HepG2 (cell line): ENCODE results near the gene ABCC3. TPM values are rescaled to one million over a fixed set of nuclear protein-coding genes. Genes with fewer than 3 reads are reported as not detected.

Source experiments
- CBX5 ChIP-seq: sonication (generic); formaldehyde crosslinking; IDR thresholded peaks from 2 replicates; pipeline ENCODE4 v1.4.0; 2020; ENCODE audit warnings: missing genetic modification reagents, borderline replicate concordance
- CEBPG ChIP-seq: IDR thresholded peaks from 2 replicates; pipeline ENCODE4 v1.6.1; 2016
- FOSL2 ChIP-seq: sonication (generic); formaldehyde crosslinking; IDR thresholded peaks from 2 replicates; pipeline ENCODE4 v1.4.0; 2020; ENCODE audit warnings: missing genetic modification reagents
- GATAD2A ChIP-seq: IDR thresholded peaks from 2 replicates; pipeline ENCODE4 v1.6.1; 2016
- RFXAP ChIP-seq: sonication (generic); formaldehyde crosslinking; IDR thresholded peaks from 2 replicates; pipeline ENCODE4 v1.4.0; 2020; ENCODE audit warnings: missing genetic modification reagents, borderline replicate concordance
- SOX5 ChIP-seq: IDR thresholded peaks from 2 replicates; pipeline ENCODE4 v1.6.1; 2016; ENCODE audit warnings: borderline replicate concordance
- TBP ChIP-seq: sonication (generic); formaldehyde crosslinking; IDR thresholded peaks from 2 replicates; pipeline ENCODE4 v1.5.0; 2020; ENCODE audit warnings: missing genetic modification reagents
- ZNF256 ChIP-seq: sonication (generic); formaldehyde crosslinking; conservative IDR thresholded peaks from 2 replicates; pipeline ENCODE4 v1.4.0; 2020; ENCODE audit warnings: missing genetic modification reagents
- ZNF558 ChIP-seq: sonication (generic); formaldehyde crosslinking; IDR thresholded peaks from 2 replicates; pipeline ENCODE4 v1.9.0; 2022; ENCODE audit warnings: mild to moderate bottlenecking, missing genetic modification reagents, borderline replicate concordance
- ZNF629 ChIP-seq: sonication (generic); formaldehyde crosslinking; conservative IDR thresholded peaks from 2 replicates; pipeline ENCODE4 v1.5.0; 2020; ENCODE audit warnings: missing genetic modification reagents
- ZNF772 ChIP-seq: sonication (generic); formaldehyde crosslinking; IDR thresholded peaks from 2 replicates; pipeline ENCODE4 v1.5.0; 2020; ENCODE audit warnings: mild to moderate bottlenecking, missing genetic modification reagents
- ZSCAN22 ChIP-seq: sonication (generic); formaldehyde crosslinking; IDR thresholded peaks from 2 replicates; pipeline ENCODE4 v1.4.0; 2020; ENCODE audit warnings: mild to moderate bottlenecking, missing genetic modification reagents
- polyA plus RNA-seq, 8 experiments: library from polyadenylated mRNA; depleted of rRNA in 3 of 8; stranded (reverse) in 7 of 8; unstranded in 1 of 8; fragments of >200 nt; fragmentation: Illumina TruSeq in 4 of 8; extraction: Trizol in 4 of 8; gene quantifications; 2 replicates each; pipeline versions ENCODE4 v1.2.1 to v1.2.3, GENCODE V29; 2011 to 2016; ENCODE audit warnings: low read depth in 4 of 8, missing spikeins in 1 of 8, mixed read lengths in 1 of 8; ENCODE audit not compliant: insufficient read depth in 1 of 8
- total RNA-seq, 5 experiments: library from RNA; depleted of rRNA; stranded (reverse); fragments of >200 nt; fragmentation: Illumina TruSeq; extraction: Trizol; gene quantifications; 2 replicates each; pipeline ENCODE4 v1.2.3, GENCODE V29; 2016; ENCODE audit warnings: low read depth in 1 of 5
- TF ChIP-seq, protein P1 (sequence below): sonication (generic); formaldehyde crosslinking; conservative IDR thresholded peaks from 2 replicates; pipeline ENCODE4 v1.4.0; 2020; ENCODE audit warnings: missing genetic modification reagents
- TF ChIP-seq, protein P2 (sequence below): sonication (generic); formaldehyde crosslinking; IDR thresholded peaks from 2 replicates; pipeline ENCODE4 v1.9.0; 2022; ENCODE audit warnings: missing genetic modification reagents, mild to moderate bottlenecking, borderline replicate concordance
- TF ChIP-seq, protein P3 (sequence below): sonication (generic); formaldehyde crosslinking; IDR thresholded peaks from 2 replicates; pipeline ENCODE4 v1.4.0; 2020; ENCODE audit warnings: mild to moderate bottlenecking, missing genetic modification reagents
- TF ChIP-seq, protein P4 (sequence below): IDR thresholded peaks from 2 replicates; pipeline ENCODE4 v1.6.1; 2016
- TF ChIP-seq, protein P5 (sequence below), 2 experiments: fragments of 450-650 bp in 1 of 2; sonication (generic) in 1 of 2; formaldehyde crosslinking; IDR thresholded peaks; 2 replicates each; pipeline versions ENCODE4 v1.5.0 to v1.8.0; 2020 to 2022; ENCODE audit warnings: mild to moderate bottlenecking in 1 of 2, missing genetic modification reagents in 1 of 2
- TF ChIP-seq, protein P6 (sequence below): sonication (generic); formaldehyde crosslinking; IDR thresholded peaks from 2 replicates; pipeline ENCODE4 v1.4.0; 2020; ENCODE audit warnings: missing genetic modification reagents, borderline replicate concordance

The ABCC3 gene
- total and polyA plus RNA-seq, 2 of the 13 experiments (the other 11 are each of a cell fraction or from before 2014, with no cell fraction given): 25.2 to 50.7 TPM

DNA sequence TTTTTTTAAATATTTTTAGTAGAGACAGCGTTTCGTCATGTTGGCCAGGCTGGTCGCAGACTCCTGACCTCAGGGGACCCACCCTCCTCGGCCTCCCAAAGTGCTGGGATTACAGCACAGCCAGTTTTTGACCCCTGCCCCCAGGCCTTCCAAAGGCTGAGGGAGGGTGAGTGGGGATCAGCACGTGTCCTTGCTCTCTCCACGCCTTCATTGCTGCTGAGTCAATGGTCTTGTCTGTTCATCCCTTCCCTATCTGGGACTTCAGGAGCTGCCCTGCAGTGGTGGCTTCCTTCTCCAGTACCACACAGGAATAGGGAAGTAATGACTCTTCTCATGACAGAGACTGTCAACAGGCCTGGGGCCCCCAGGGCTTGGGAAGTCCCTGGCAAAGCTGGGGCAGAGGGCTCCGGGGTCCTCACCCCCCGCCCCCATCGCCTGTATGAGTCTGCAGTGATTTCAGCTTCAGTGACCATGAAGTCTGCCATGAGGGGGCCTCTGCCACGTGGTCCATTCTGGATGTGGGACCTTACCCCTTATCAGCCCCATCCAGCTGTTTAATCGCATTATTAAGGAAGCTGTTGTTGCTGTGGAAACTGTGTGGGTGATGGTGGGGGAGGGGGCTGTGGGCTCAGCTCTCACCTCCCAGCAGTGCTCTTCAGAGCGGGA is 6.1 kb downstream of the ABCC3 start (continued):
- TF ChIP-seq, protein P1, sequence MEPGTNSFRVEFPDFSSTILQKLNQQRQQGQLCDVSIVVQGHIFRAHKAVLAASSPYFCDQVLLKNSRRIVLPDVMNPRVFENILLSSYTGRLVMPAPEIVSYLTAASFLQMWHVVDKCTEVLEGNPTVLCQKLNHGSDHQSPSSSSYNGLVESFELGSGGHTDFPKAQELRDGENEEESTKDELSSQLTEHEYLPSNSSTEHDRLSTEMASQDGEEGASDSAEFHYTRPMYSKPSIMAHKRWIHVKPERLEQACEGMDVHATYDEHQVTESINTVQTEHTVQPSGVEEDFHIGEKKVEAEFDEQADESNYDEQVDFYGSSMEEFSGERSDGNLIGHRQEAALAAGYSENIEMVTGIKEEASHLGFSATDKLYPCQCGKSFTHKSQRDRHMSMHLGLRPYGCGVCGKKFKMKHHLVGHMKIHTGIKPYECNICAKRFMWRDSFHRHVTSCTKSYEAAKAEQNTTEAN (CRISPR knock-in tag): no peak
- no peak for TF ChIP-seq ZNF558 (CRISPR knock-in tag)
- peak; percentile 75 for TF ChIP-seq SOX5 (CRISPR knock-in tag)
- peak; percentile 19; the same call in 1 of the 2 replicates for TF ChIP-seq ZNF256 (CRISPR knock-in tag)
- no peak for TF ChIP-seq TBP (CRISPR knock-in tag)
- TF ChIP-seq, protein P2, sequence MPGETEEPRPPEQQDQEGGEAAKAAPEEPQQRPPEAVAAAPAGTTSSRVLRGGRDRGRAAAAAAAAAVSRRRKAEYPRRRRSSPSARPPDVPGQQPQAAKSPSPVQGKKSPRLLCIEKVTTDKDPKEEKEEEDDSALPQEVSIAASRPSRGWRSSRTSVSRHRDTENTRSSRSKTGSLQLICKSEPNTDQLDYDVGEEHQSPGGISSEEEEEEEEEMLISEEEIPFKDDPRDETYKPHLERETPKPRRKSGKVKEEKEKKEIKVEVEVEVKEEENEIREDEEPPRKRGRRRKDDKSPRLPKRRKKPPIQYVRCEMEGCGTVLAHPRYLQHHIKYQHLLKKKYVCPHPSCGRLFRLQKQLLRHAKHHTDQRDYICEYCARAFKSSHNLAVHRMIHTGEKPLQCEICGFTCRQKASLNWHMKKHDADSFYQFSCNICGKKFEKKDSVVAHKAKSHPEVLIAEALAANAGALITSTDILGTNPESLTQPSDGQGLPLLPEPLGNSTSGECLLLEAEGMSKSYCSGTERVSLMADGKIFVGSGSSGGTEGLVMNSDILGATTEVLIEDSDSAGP: peak; percentile 61; the same call in 1 of the 2 replicates
- TF ChIP-seq, protein P3, sequence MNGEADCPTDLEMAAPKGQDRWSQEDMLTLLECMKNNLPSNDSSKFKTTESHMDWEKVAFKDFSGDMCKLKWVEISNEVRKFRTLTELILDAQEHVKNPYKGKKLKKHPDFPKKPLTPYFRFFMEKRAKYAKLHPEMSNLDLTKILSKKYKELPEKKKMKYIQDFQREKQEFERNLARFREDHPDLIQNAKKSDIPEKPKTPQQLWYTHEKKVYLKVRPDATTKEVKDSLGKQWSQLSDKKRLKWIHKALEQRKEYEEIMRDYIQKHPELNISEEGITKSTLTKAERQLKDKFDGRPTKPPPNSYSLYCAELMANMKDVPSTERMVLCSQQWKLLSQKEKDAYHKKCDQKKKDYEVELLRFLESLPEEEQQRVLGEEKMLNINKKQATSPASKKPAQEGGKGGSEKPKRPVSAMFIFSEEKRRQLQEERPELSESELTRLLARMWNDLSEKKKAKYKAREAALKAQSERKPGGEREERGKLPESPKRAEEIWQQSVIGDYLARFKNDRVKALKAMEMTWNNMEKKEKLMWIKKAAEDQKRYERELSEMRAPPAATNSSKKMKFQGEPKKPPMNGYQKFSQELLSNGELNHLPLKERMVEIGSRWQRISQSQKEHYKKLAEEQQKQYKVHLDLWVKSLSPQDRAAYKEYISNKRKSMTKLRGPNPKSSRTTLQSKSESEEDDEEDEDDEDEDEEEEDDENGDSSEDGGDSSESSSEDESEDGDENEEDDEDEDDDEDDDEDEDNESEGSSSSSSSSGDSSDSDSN (CRISPR knock-in tag): peak; percentile 51
- TF ChIP-seq CEBPG (CRISPR knock-in tag): peak; percentile 75
- TF ChIP-seq, protein P4, sequence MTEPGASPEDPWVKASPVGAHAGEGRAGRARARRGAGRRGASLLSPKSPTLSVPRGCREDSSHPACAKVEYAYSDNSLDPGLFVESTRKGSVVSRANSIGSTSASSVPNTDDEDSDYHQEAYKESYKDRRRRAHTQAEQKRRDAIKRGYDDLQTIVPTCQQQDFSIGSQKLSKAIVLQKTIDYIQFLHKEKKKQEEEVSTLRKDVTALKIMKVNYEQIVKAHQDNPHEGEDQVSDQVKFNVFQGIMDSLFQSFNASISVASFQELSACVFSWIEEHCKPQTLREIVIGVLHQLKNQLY (CRISPR knock-in tag): peak; percentile 76
- peak; percentile 41; the same call in 1 of the 2 replicates for TF ChIP-seq ZNF629 (CRISPR knock-in tag)
- TF ChIP-seq ZNF772 (CRISPR knock-in tag): no peak
- TF ChIP-seq, protein P5, sequence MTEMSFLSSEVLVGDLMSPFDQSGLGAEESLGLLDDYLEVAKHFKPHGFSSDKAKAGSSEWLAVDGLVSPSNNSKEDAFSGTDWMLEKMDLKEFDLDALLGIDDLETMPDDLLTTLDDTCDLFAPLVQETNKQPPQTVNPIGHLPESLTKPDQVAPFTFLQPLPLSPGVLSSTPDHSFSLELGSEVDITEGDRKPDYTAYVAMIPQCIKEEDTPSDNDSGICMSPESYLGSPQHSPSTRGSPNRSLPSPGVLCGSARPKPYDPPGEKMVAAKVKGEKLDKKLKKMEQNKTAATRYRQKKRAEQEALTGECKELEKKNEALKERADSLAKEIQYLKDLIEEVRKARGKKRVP (CRISPR knock-in tag; IDR thresholded peaks at IDR 0.05): peak in 1 of 2 experiments; percentile 74; a peak in 2 of 4 replicates
- TF ChIP-seq CBX5: 0 out of 2 replicates have a peak, but pooled peaks have one; percentile 21
- peak; percentile 91 for TF ChIP-seq GATAD2A (CRISPR knock-in tag)
- TF ChIP-seq, protein P6, sequence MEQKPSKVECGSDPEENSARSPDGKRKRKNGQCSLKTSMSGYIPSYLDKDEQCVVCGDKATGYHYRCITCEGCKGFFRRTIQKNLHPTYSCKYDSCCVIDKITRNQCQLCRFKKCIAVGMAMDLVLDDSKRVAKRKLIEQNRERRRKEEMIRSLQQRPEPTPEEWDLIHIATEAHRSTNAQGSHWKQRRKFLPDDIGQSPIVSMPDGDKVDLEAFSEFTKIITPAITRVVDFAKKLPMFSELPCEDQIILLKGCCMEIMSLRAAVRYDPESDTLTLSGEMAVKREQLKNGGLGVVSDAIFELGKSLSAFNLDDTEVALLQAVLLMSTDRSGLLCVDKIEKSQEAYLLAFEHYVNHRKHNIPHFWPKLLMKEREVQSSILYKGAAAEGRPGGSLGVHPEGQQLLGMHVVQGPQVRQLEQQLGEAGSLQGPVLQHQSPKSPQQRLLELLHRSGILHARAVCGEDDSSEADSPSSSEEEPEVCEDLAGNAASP (CRISPR knock-in tag): peak; percentile 98
- no peak for TF ChIP-seq ZSCAN22 (CRISPR knock-in tag)
- peak; percentile 22; the same call in 1 of the 2 replicates for TF ChIP-seq RFXAP
- peak; percentile 82 for TF ChIP-seq FOSL2 (CRISPR knock-in tag)
